Stomach (tissue), 4 donors: ENCODE data around the gene TGDS.

Experiments used
- POLR2A ChIP-seq, 4 donors: fragments of 450-650 bp; IDR thresholded peaks; one replicate each; pipeline ENCODE4 v1.6.1; 2016; ENCODE audit warnings: antibody characterized with exemption in 4 of 4, control low read depth in 2 of 4, mild to moderate bottlenecking in 1 of 4, moderate library complexity in 1 of 4
- POLR2AphosphoS5 ChIP-seq, 3 donors: sonication (generic); formaldehyde crosslinking; IDR thresholded peaks; one replicate each; pipeline ENCODE4 v1.6.1; 2016; ENCODE audit warnings: antibody characterized with exemption in 3 of 3
- TF ChIP-seq, protein P1 (sequence below), 7 experiments: fragments of 450-650 bp in 4 of 7; fragments of 200-600 bp in 3 of 7; sonication (generic) in 3 of 7; IDR thresholded peaks; one replicate each; pipeline ENCODE4 v1.5.1; 2016 to 2019; ENCODE audit warnings: antibody characterized with exemption in 7 of 7, control low read depth in 2 of 7, mild to moderate bottlenecking in 1 of 7

DNA sequence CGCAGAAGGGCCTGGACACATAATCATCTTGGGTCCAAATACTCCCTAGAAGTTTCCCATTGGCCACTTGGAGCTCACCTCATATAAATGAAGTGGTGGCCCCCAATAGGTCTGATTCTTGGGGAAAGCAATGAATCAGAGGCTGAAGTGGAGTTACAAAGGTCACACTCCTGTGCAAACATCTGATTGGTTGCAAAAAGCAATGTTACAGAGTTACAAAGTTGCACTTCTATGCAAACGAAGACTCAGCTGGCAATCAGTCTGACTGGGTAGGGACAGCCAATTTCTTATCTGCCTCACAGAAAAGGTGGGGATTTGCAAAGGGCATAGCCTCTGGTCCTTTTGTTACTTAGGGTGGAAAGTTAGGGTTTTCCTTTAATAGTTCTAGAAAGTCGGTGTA lies 3.9 kb upstream of the TGDS start:
- TF ChIP-seq, protein P1, sequence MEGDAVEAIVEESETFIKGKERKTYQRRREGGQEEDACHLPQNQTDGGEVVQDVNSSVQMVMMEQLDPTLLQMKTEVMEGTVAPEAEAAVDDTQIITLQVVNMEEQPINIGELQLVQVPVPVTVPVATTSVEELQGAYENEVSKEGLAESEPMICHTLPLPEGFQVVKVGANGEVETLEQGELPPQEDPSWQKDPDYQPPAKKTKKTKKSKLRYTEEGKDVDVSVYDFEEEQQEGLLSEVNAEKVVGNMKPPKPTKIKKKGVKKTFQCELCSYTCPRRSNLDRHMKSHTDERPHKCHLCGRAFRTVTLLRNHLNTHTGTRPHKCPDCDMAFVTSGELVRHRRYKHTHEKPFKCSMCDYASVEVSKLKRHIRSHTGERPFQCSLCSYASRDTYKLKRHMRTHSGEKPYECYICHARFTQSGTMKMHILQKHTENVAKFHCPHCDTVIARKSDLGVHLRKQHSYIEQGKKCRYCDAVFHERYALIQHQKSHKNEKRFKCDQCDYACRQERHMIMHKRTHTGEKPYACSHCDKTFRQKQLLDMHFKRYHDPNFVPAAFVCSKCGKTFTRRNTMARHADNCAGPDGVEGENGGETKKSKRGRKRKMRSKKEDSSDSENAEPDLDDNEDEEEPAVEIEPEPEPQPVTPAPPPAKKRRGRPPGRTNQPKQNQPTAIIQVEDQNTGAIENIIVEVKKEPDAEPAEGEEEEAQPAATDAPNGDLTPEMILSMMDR (IDR thresholded peaks at IDR 0.05), result no peak
- no peak for TF ChIP-seq POLR2AphosphoS5 (IDR thresholded peaks at IDR 0.05)
- TF ChIP-seq POLR2A (IDR thresholded peaks at IDR 0.05), result no peak
